ENCODE measurements around the gene FDPS.
"Not testable (repeated sequence)": the region's sequence is repeated elsewhere in the genome, so short reads cannot be mapped to it uniquely, and the experiment has no call there.

FDPS gene

DNA sequence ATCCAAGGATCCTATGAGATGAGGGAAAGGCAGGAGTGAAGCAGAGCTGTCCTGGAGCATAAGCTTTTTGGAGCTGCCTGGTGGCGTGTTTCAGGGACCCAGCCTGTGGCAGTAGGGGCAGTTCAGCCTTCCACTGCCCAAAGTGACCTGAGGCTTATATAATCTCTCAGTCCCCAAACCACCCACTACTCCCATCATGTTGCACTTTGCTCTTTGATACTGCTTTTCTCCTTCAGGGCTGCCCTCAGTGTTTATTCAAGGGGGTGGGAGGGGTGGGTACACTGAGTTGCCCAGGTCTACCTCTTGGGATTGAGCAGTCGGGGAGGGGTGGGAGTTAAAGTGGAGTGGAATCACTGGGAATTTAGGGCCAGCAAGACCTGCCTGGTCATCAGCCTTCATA is 22.1 kb upstream of the FDPS start:
- Histone ChIP-seq H3K4me1 (ENCODE audit: control insufficient read depth, insufficient read depth, low read length, unreplicated experiment) (no peaks in the 10 kb centered on the region), H3K4me3 (ENCODE audit: low read depth, low read length) (no peak overlapping the region), H2AFZ (ENCODE audit: low read length, unreplicated experiment) (no peak overlapping the region), H3K27me3 (ENCODE audit: insufficient read depth, low read length) (0 out of 2 replicates have a peak, but pooled peaks cover 3% of the 10 kb centered on the region), H3K79me2 (ENCODE audit: control insufficient read depth, insufficient read depth, low read length, unreplicated experiment) (no peaks in the 10 kb centered on the region), H3K36me3 (ENCODE audit: insufficient read depth, low read length) (no peaks in the 10 kb centered on the region), H3K27ac (ENCODE audit: low read depth, low read length) (no peak overlapping the region)

- Histone ChIP-seq H3K27me3 (ENCODE audit: insufficient read depth, low read length) (peaks cover 10% of the 10 kb centered on the region), H3K4me3 (ENCODE audit: low read depth, low read length) (no peak overlapping the region), H2AFZ (ENCODE audit: low read length, unreplicated experiment) (no peak overlapping the region), H3K4me1 (ENCODE audit: control insufficient read depth, insufficient read depth, low read length, unreplicated experiment) (no peaks in the 10 kb centered on the region), H3K36me3 (ENCODE audit: insufficient read depth, low read length) (no peaks in the 10 kb centered on the region), H3K79me2 (ENCODE audit: control insufficient read depth, insufficient read depth, low read length, unreplicated experiment) (no peaks in the 10 kb centered on the region), H3K27ac (ENCODE audit: low read depth, low read length) (no peak overlapping the region)
These were observed 20.6 kb upstream of the FDPS start for GRCh38 chr1:155287987-155288543.

DNA sequence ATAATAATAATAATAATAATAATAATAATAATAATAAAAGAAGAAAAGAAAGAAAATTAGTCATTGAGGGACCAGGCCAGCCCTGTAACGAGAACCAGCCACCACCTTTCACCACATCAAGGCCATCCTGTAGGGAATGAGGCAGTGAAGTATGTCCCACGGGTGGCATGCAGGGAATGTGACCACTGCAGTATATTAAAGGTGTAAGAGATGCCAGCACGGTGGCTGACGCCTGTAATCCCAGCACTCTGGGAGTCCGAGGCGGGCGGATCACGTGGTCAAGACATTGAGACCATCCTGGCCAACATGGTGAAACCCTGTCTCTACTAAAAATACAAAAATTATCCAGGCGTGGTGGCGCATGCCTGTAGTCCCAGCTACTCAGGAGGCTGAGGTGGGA is 17.7 kb upstream of the FDPS start:
- peaks cover 39% of the 10 kb centered on the region for H3K27me3 ChIP-seq (ENCODE audit: insufficient read depth, low read length)
- not testable (repeated sequence) for H3K79me2 ChIP-seq (ENCODE audit: control insufficient read depth, insufficient read depth, low read length, unreplicated experiment); H3K4me3 ChIP-seq (ENCODE audit: low read depth, low read length); H3K36me3 ChIP-seq (ENCODE audit: insufficient read depth, low read length); H3K27ac ChIP-seq (ENCODE audit: low read depth, low read length); H3K4me1 ChIP-seq (ENCODE audit: control insufficient read depth, insufficient read depth, low read length, unreplicated experiment); H2AFZ ChIP-seq (ENCODE audit: low read length, unreplicated experiment)

DNA sequence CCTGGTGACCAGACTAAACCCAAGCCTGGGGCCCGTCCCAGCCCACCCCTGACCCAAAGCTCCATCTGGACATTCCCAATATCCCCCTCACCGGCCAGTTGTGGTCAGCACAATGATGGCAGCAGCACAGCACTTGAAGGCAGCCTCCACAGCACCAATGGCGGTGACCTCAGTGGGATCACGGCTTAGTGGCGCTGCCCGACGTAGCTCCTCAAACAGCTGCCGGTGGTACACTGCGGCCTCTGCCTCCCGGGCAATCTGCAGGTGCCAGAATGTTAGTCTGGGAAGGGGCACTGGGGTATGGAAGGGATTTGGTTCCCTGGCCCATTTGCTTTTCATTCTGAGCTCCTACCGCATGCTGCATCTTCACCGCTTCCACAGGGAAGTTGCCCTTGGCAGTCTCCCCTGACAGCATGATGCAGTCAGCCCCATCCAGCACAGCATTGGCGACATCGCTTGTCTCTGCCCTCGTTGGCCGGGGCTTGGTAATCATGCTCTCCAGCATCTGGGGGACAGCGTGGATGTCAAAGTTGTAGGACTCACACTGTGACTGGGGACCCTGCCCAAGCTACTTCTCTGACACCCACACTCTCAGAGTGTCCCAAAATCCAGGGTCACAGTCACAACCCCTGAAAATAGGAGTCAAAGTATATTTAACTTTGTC is 15.4 kb upstream of the FDPS start:
- no peaks in the 10 kb centered on the region for H3K36me3 ChIP-seq (ENCODE audit: insufficient read depth, low read length)
- H3K79me2 ChIP-seq (ENCODE audit: control insufficient read depth, insufficient read depth, low read length, unreplicated experiment): no peaks in the 10 kb centered on the region
- H2AFZ ChIP-seq (ENCODE audit: low read length, unreplicated experiment): no peak overlapping the region
- H3K4me1 ChIP-seq (ENCODE audit: control insufficient read depth, insufficient read depth, low read length, unreplicated experiment): no peaks in the 10 kb centered on the region
- H3K27me3 ChIP-seq (ENCODE audit: insufficient read depth, low read length): peaks cover 56% of the 10 kb centered on the region
- no peak overlapping the region for H3K4me3 ChIP-seq (ENCODE audit: low read depth, low read length)
- H3K27ac ChIP-seq (ENCODE audit: low read depth, low read length): no peak overlapping the region

DNA sequence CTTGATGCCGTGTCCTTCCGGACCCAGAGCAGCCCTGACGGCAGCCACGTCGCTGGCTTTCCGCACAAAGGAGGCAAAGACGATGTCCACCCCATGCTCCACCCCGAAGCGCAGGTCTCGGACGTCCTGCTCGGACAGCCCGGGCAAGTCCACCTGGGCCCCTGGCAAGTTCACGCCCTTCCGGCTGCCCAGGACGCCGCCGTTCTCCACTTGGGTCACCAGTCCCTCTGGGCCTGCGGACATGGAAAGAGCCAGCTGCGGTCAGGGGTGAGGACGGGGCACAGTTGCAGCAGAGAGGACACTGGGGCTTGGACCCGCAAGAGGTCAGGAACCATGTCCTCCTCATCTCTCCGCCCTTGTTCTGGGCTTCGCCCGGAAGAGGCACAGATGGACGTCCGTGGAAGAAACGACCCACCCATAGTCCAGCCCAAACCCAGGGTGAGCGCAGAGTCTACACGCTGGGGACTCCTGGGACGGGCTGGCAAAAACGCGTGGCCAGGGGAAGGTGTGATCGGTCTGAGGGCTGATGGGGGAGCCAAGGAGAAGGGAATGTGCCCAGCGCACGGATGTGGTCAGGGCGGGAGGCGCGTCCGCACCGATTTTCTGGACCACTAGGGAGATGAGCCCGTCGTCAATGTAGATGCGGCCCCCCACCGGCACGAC is 14.0 kb upstream of the FDPS start:
- H3K79me2 ChIP-seq (ENCODE audit: control insufficient read depth, insufficient read depth, low read length, unreplicated experiment): no peaks in the 10 kb centered on the region
- H3K36me3 ChIP-seq (ENCODE audit: insufficient read depth, low read length): no peaks in the 10 kb centered on the region
- H3K4me1 ChIP-seq (ENCODE audit: control insufficient read depth, insufficient read depth, low read length, unreplicated experiment): no peaks in the 10 kb centered on the region
- H3K27me3 ChIP-seq (ENCODE audit: insufficient read depth, low read length): peaks cover 56% of the 10 kb centered on the region
- H3K27ac ChIP-seq (ENCODE audit: low read depth, low read length): no peak overlapping the region
- H3K4me3 ChIP-seq (ENCODE audit: low read depth, low read length): no peak overlapping the region
- H2AFZ ChIP-seq (ENCODE audit: low read length, unreplicated experiment): no peak overlapping the region

DNA sequence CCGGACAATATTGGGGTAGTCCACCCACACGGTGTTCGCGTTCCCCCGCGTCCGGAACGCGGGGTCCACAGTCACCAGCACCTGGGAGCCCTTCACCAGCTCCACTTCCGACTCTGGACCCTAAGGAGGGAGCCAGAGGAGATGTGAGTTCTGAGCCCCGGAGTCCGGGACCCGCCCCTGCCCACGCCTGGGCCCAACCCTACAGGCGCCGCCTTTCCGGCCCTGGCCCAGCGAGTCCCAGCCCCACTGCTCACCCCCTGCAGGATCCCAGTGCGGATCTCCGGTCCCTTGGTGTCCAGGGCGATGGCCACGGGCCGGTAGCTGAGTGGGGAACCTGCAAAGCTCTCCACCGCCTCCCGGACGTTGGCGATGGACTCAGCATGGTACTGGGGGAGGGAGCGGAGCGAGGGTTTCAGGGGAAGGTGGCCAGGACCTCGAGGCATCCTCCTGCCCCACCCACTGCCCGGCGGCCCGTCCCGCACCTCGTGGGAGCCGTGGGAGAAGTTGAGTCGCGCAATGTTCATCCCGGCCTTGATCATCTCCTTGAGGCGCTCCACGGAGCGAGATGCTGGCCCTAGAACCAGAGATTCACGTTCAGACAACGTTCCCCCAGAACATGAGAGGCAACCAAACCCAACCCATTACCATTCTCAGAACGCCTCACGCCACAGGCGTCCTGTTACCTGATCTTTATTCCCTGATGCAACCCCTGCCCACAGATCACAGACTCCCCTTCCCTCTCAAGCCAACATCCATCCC is 13.3 kb upstream of the FDPS start:
- no peak overlapping the region for H3K27ac ChIP-seq (ENCODE audit: low read depth, low read length)
- no peak overlapping the region for H2AFZ ChIP-seq (ENCODE audit: low read length, unreplicated experiment)
- H3K4me1 ChIP-seq (ENCODE audit: control insufficient read depth, insufficient read depth, low read length, unreplicated experiment): no peaks in the 10 kb centered on the region
- H3K36me3 ChIP-seq (ENCODE audit: insufficient read depth, low read length): no peaks in the 10 kb centered on the region
- peaks cover 52% of the 10 kb centered on the region for H3K27me3 ChIP-seq (ENCODE audit: insufficient read depth, low read length)
- no peaks in the 10 kb centered on the region for H3K79me2 ChIP-seq (ENCODE audit: control insufficient read depth, insufficient read depth, low read length, unreplicated experiment)
- H3K4me3 ChIP-seq (ENCODE audit: low read depth, low read length): no peak overlapping the region

DNA sequence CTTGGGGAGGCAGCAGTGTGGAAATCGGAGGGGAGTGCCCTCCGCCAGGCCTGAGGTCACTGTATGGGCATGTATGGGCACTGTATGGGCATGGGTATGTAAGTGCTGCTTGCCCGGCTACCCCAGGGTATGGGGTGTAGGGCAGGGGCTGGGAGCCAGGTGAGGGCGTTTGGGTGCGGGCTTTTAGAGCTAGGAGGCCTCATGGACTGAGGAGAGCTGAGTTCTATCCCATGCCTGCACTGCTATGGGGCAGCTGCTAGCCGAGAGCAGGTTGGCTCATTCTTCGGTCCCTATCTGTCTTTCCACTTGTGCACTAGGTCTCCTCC is 12.8 kb upstream of the FDPS start:
- H3K4me3 ChIP-seq (ENCODE audit: low read depth, low read length): no peak overlapping the region
- peaks cover 52% of the 10 kb centered on the region for H3K27me3 ChIP-seq (ENCODE audit: insufficient read depth, low read length)
- H2AFZ ChIP-seq (ENCODE audit: low read length, unreplicated experiment): no peak overlapping the region

GRCh38 chr1:155296661-155297060 is 12.0 kb upstream of the FDPS start:
- H3K79me2 ChIP-seq (ENCODE audit: control insufficient read depth, insufficient read depth, low read length, unreplicated experiment): no peaks in the 10 kb centered on the region
- peaks cover 52% of the 10 kb centered on the region for H3K27me3 ChIP-seq (ENCODE audit: insufficient read depth, low read length)
- no peak overlapping the region for H2AFZ ChIP-seq (ENCODE audit: low read length, unreplicated experiment)
- H3K36me3 ChIP-seq (ENCODE audit: insufficient read depth, low read length): no peaks in the 10 kb centered on the region
- no peaks in the 10 kb centered on the region for H3K4me1 ChIP-seq (ENCODE audit: control insufficient read depth, insufficient read depth, low read length, unreplicated experiment)
- no peak overlapping the region for H3K4me3 ChIP-seq (ENCODE audit: low read depth, low read length)
- no peak overlapping the region for H3K27ac ChIP-seq (ENCODE audit: low read depth, low read length)

More for the DNA sequence above, 12.8 kb upstream of the FDPS start:
- Histone ChIP-seq H3K36me3 (ENCODE audit: insufficient read depth, low read length) (no peaks in the 10 kb centered on the region), H3K79me2 (ENCODE audit: control insufficient read depth, insufficient read depth, low read length, unreplicated experiment) (no peaks in the 10 kb centered on the region), H3K27ac (ENCODE audit: low read depth, low read length) (no peak overlapping the region), H3K4me1 (ENCODE audit: control insufficient read depth, insufficient read depth, low read length, unreplicated experiment) (no peaks in the 10 kb centered on the region)

DNA sequence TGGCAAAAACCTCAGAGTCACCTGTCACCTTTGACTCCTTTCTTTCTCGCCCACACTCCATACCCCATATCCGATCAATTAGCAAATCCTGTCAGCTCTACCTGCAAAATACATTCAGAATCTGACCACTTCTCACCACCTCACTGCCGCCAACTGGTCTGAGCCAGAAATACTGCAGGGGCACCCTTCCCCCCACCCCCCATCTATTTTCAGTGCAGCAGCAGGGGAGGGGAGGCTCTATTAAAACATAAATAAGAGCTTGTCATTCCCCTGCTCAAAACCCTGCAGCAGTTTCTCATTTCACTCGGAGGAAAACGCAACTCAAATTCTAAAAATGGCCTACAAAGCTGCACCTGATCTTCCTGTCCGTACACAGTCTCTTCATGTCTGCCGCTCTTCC is 11.3 kb upstream of the FDPS start:
- H3K79me2 ChIP-seq (ENCODE audit: control insufficient read depth, insufficient read depth, low read length, unreplicated experiment): no peaks in the 10 kb centered on the region
- no peak overlapping the region for H2AFZ ChIP-seq (ENCODE audit: low read length, unreplicated experiment)
- H3K27ac ChIP-seq (ENCODE audit: low read depth, low read length): no peak overlapping the region
- H3K27me3 ChIP-seq (ENCODE audit: insufficient read depth, low read length): peaks cover 52% of the 10 kb centered on the region
- H3K4me1 ChIP-seq (ENCODE audit: control insufficient read depth, insufficient read depth, low read length, unreplicated experiment): no peaks in the 10 kb centered on the region
- no peaks in the 10 kb centered on the region for H3K36me3 ChIP-seq (ENCODE audit: insufficient read depth, low read length)
- H3K4me3 ChIP-seq (ENCODE audit: low read depth, low read length): no peak overlapping the region

DNA sequence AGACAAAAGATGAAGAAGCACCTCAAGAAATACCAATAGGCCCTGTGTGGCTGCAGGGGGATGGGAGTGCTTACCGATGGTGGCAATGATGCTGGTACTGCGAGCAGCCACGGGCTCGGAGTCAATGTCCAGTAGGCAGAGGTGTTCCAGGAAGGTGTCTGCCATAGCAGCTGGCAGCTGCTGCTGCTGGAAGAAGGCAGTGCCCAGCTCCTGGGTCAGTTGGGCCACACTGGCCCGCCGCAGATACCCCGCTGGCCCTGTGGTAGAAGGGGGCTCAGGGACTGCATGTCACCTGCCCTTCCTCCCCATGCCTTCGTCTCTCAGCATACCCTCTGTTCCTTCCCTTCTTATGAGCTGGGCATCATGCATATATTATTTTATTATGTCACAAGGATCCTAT is 8.6 kb upstream of the FDPS start:
- H3K27me3 ChIP-seq (ENCODE audit: insufficient read depth, low read length): peaks cover 27% of the 10 kb centered on the region
- no peaks in the 10 kb centered on the region for H3K79me2 ChIP-seq (ENCODE audit: control insufficient read depth, insufficient read depth, low read length, unreplicated experiment)
- H3K27ac ChIP-seq (ENCODE audit: low read depth, low read length): no peak overlapping the region
- no peak overlapping the region for H3K4me3 ChIP-seq (ENCODE audit: low read depth, low read length)
- H2AFZ ChIP-seq (ENCODE audit: low read length, unreplicated experiment): no peak overlapping the region
- H3K4me1 ChIP-seq (ENCODE audit: control insufficient read depth, insufficient read depth, low read length, unreplicated experiment): no peaks in the 10 kb centered on the region
- H3K36me3 ChIP-seq (ENCODE audit: insufficient read depth, low read length): no peaks in the 10 kb centered on the region

Data from ACC112 (cell line).